Stimulated activated naive CD8-positive, alpha-beta T cell treated with anti-CD3 and anti-CD28 coated beads, Interleukin-15, Interleukin-2, amounts not matched to agents 100 U/mL and 50 U/mL, for 24 hours (primary cell): ENCODE measurements around the gene PHF21A.
"Not testable (repeated sequence)": the region's sequence is repeated elsewhere in the genome, so short reads cannot be mapped to it uniquely, and the experiment has no call there.

Experiments
- ATAC-seq: fragments of 150-1000 bp; cut with Tn5 transposase; one replicate; pipeline ENCODE4 v1.10.0; 2021
- DNase-seq: peaks from one replicate; pipeline ENCODE4 v3.0.0; 2021

PHF21A gene

DNA sequence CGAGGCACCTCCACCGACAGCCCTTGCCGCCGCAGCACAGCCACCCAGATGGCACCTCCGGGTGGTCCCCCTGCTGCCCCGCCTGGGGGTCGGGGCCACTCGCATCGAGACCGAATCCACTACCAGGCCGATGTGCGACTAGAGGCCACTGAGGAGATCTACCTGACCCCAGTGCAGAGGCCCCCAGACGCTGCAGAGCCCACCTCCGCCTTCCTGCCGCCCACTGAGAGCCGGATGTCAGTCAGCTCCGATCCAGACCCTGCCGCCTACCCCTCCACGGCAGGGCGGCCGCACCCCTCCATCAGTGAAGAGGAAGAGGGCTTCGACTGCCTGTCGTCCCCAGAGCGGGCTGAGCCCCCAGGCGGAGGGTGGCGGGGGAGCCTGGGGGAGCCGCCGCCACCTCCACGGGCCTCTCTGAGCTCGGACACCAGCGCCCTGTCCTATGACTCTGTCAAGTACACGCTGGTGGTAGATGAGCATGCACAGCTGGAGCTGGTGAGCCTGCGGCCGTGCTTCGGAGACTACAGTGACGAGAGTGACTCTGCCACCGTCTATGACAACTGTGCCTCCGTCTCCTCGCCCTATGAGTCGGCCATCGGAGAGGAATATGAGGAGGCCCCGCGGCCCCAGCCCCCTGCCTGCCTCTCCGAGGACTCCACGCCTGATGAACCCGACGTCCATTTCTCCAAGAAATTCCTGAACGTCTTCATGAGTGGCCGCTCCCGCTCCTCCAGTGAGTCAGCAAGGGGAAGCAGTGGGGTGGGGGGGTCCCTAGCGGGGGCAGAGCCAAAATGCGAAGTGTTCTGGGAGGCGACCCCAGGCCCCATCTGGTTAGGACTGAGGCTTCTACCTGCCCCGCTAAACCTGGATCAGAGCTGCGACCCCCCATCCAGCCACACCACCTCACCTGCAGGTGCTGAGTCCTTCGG is 218.5 kb downstream of the PHF21A start:
- DNase-seq (no peak), ATAC-seq (no peak)

DNA sequence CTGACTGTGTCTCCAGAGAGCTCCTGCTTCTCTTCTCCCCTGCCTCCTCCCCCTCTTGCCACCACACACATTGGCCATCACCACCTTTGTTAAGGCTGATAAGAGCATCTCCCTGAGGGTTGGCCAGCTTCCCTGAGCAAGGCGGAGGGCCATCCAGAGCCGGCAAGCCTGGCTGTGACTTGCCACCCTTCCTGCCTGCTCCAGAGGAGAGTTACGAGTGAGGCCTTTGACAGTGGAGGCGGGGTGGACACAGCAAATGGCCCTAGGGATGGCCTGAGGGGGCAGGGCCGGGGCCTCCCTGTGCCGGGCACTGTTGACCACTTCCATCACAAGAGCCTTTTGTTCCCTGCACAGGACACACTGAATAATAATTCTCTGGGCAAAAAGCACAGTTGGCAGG is 219.6 kb downstream of the PHF21A start:
- no peak for DNase-seq
- no peak for ATAC-seq

DNA sequence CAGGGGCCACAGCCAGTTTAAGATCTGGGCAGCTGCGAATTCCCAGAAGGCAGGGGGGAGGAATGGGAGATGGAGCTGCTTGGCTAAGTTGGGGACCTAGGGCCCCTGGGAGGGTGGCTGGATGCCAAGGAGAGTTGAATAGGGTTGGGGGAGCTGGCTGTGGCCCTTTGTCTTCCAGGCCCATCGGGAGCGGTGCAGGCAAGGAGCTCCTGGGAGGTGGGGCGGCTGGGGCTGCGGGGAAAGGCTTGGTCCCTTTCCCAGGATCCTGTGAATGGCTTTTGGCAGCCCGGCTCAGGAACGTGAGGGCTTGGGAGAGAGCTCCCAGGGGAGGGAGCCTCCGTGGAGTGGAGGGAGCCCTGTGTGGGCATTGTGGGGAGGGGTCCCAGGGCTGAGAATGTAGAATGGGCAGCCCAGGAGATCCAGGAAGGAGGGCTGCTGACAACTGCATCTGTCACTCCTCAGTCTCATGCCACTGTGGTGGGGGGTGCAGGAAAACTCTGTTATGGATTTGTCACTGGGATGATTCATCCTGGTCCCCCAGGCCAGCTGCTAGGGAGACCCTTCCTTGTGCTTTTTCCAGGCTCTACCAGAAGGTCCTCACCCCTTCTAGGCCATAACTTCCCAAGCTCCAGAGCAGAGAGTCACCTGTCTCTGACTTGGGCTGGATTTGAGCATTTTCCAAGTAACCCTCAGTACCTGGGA is 220.2 kb downstream of the PHF21A start:
- ATAC-seq = no peak
- DNase-seq = no peak

DNA sequence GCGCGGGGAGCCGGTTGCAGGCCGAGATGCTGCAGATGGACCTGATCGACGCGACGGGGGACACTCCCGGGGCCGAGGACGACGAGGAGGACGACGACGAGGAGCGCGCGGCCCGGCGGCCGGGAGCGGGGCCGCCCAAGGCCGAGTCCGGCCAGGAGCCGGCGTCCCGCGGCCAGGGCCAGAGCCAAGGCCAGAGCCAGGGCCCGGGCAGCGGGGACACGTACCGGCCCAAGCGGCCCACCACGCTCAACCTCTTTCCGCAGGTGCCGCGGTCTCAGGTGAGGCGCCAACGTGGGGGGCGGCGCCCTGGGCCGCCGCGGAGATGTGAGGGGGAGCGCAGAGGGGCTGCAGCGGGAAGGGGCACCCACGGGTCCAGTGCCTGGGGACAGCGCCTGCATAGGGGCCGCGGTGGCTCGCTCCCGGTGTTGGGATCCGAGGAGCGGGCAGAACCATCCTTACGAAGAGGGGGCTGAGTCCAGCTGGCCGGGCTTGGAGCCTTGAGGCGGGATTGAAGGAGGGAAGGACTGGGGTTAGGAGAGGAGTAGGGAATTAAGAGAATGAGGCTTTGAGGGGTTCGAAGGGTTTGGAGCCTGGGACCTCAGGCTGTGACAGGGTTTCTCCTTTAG is 221.0 kb downstream of the PHF21A start:
- not testable (repeated sequence) for DNase-seq, ATAC-seq

DNA sequence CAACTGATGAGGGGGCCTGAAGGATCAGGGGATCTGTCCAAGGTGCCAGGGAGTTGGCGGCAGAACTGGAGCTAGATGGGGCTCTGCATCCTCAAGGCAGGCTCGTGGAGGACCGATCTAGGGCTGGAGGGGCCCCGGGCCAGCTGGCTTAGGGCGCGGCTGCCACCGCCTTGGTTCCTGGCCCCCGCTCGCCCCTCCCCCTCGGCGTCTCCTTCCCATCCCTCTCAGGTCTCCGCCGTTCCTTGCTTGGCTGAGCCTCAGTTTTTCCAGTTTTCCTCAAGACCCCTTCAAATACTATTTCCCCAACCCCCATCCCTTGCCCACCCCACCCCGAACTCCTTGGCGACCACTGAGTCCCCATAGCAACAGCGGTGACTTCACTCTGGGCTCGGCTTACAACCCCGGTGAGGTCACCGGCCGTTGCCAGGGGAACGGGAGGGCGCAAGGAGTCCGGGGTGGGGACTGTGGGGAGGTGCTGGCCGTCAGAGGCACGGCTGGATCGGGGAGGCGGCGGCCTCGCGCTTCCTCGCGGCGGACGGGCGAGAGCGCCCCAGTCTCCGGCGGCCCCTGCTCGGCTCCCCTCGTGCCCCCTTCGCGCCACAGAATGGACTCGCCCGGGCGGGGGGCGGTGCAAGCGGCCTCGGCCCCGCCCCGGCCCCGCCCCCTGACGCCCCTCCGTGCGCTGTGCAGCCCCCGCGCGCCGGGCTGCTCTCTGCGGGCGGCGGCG is 221.6 kb downstream of the PHF21A start:
- ATAC-seq (peak; percentile 78), DNase-seq (peak; percentile 81)

DNA sequence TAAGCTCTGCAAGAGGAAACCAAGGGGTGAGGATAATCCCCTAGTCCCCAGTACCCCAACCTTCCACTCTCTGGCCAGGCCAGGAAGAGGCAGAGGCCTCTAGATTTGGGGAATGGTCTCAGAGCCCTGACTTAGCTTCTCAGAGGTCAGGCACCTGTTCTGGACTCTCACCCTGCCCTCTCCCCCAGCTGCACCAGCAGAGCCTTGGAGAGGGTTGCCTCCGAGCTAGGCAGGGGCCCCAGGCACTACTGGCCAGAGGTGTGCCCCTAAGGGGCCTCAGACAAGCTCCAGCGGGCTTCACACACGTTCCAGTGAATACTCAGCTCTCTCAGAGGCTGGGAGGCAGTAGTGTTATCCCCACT is 222.2 kb downstream of the PHF21A start:
- no peak for DNase-seq
- ATAC-seq = no peak

DNA sequence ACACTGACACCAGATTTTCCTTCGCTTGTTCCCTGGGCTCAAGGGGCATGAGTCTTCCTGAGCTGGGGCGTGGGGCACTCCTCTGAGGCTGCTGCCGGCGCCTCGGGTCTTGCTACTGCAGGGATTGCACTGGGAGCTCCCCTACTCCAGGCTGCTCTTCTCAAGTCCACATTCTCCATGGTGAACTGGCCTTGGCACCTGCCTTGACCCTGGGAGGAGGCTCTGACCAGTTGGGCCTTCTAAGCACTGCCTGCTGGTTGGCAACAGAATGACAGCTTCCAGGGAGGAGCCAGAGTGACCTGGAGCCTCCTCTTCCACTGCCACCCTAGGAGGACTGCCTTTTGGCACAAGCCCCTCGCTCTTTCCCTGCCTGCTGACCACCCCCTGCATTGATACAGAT is 223.7 kb downstream of the PHF21A start:
- ATAC-seq (no peak), DNase-seq (no peak)

DNA sequence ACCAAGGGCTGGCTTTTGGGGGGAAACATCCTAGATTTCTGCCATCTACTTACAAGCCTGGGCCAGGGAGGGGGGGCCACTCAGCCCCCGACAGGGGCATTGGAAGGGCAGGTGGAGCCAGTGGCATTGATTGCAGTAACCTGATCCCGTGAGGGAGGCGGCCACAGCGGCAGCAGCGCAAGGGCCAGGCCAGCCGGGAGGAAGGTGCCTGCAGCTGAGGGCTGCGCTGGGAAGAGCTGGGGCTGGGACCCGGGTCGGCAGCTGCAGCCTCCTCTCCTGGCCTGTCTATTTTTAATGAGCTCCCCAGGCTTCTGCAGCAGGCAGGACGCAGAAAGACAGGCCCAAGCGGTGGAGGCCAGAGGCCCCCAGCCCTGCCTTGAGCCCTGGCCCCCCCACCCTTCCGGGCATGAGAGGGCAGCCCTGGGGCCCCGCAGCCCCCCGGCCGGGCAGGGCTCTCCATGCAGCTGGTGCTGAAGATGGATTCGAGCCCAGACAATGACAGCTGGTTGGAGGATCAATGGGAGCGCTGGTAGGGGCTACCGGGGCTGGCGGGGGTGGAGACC is 224.8 kb downstream of the PHF21A start:
- no peak for DNase-seq
- ATAC-seq = no peak

DNA sequence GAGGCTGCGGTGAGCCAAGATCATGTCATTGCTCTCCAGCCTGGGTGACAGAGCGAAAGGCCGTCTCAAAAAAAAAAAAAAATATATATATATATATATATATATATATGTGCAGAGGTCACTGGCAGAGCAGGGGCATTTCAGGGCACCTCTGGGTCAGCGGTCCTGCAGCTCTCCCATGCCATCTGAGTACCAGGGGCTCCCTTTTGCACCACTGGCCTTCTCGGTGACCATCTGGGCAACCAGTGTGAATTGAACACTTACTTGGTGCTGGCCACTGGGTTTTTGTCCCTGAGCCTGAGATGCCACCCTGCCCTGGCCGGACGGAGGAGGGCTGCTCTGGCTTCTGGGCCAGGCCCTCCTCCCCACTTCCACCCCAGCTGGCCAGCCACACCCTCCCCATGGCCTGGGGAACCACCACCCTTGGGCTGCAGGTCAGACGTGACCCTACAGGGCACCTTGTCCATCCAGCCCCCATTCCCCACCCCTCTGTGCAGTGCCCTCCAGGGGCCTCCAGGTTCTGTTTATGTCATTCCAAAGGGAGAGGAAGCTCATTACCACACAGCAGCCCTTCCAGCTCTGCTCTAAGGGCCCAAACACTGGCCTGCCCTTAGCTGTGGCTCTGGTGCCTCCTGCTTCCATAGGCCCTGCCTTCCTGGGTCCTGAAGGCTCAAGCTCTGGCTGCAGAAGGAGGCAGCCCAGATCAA is 225.5 kb downstream of the PHF21A start:
- ATAC-seq (no peak), DNase-seq (no peak)

DNA sequence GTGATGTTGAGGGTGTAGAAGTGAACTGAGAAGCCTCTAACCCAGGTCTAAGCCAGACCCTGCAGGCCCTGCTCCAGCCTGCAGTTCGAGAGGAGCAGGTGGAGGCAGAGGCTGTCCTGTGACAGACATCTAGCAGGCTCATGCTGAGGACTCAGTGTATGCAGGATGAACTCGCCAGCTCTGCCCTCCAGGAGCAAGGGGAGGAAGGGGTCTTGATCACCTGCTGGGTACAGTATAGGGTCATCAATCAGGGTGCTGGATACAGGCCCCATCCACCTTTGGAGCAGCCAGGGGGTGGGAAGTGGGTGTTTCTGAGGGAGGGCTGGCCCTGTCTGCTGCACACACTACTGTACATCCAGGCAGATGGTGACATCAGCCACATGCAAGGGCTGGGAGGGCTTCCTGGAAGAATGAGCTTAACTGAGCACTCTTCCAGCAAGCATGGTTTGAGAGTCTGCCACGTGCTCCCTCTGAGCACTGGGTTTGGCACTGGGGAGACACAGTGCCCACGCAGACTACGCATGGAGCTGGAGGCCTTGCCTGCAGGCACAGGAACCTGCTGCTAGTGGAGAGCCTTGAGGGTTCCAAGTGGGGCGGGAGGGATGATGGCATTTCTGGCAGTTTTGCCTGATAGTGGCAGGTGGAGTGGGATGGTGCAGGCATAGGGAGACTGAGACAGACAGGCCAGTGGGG is 226.6 kb downstream of the PHF21A start:
- ATAC-seq (no peak), DNase-seq (no peak)

DNA sequence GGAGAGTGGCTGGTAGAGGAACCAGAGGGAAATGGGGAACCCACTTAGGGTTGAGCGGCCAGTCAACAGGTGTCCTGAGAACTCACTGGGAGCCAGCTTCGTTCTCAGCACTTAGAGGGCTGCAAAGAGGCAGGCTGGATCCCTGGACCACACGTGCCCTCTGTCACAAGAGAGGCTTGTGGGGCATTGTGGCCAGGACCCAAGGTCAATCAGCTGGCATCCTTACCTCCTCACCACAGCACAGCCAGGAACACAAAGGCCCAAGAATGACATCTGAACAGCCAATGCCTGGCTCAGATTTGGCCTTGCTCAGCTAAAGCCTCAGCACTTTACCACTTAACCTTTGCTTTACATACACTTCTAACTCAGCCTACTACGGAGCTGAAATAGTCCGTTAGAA is 228.4 kb downstream of the PHF21A start:
- DNase-seq (no peak), ATAC-seq (no peak)

DNA sequence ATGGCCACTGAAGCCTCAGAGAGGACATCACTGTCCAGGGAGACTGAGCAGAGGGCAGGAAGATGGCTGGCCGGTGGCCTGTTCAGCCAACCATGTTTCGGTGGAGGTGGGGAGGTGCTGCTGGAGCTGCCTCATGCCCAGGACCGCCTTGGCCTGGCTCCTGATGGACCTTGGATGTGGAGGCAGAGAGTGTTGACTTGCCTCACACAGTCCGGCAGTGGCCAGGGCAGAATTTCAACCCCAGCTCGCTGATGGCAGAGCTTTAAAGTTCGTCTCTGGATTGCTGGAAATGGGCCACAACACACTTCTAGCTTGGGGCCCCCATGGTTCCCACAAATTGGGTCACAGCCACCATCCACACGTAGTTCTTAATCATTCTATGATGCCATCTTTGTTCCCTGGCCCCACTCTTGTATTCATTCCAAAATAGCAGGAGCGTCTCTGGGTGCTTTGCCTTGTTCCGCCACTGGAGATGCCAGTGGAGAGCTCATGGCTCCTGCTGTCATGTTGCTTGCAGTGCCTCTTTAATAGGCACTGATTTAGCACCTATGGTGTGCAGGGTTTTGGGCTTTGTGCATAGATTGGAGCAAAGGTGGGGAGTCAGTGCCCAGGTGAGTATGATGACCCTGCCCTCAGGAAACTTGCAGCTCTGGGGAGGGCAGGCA is 230.2 kb downstream of the PHF21A start:
- no peak for DNase-seq
- no peak for ATAC-seq

DNA sequence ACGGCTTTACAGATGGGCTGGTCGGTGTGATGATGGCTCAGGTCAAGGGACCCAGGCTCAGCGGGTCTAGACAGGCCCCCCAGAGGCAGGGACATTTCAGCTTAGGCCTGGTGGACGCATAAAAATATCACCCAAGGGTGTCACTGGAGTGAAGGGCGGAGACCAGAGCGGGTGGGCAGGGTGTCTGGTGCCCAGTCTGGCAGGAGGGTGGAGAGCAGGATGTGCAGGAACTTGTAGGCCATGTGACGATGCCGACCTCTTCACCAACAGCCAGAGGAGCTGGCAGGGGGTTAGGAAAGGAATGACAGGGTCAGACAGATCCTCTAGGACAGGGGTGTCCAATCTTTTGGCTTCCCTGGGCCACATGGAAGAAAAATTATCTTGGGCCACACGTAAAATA is 231.3 kb downstream of the PHF21A start:
- ATAC-seq (no peak), DNase-seq (no peak)

DNA sequence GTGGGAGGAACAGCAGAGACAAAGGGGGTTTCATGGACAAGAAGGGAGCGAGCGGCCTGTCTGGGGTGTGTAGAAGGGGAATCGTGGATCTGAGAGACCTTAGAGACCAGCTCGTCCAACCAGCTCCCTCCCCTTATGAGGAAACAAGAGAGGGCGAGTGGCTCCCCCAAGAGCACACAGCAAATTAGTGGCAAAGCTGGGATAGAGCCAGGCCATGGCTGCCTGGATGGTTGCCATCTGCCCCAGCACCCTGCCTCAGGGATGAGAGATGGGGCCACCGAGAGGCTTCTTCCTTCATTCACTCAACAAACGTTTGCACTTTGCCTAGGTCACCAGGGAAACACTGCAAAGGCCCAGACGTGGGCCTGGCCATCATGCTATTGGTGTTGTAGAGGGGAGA is 231.7 kb downstream of the PHF21A start:
- DNase-seq (no peak), ATAC-seq (no peak)

DNA sequence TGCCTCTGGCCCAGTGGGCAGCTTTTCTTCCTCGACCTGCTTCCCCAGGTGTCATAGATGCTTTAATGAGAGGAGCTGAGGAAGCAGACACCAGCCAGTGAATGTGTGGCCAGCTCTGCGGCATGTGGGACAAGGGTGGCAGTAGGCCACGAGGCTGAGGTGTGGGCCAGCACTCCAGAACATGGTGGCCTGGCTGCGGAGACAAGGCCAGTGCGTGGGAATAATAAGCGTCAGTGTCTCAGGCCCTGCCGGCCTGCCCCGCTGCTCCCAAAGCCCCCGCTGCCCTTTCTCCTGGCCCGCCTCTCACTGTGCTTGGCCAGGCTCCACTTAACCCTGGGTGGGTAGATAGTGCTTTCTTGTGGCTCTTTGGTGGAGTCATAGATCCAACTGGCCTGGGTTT is 233.7 kb downstream of the PHF21A start:
- DNase-seq (no peak), ATAC-seq (no peak)

DNA sequence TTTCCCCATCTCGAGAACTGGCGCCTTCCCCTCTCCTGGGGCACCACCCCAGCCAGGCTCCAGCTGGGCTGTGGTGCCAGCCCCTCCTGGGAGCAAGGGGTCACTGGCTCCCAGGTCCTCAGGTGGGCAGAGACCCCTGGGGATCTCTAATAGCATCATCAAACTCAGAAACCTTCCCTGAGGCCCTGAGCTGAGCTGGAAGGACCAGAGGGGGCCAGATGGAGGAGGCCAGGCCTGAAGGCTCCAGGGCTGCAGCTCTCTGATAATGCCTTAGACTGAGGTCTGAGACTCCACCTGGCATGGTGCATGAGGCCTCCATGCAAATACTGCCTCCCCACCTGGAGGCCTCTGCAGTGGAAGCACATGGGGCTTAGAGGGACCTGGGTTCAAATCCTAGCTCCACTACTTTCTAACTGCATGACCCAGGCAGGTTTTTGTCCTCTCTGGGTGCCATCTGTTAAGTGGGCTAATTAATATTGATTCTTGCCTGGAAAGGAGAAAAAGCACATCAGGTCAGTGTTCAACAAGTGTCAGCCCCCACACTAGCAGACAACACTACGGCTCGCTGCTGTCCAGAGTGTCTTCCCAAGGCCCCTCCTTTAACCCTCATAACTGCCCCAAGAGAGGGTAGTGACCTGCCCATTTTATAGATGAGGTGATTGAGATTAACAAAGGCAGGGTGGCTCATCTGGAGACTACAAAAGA is 234.3 kb downstream of the PHF21A start:
- DNase-seq = no peak
- ATAC-seq = no peak

DNA sequence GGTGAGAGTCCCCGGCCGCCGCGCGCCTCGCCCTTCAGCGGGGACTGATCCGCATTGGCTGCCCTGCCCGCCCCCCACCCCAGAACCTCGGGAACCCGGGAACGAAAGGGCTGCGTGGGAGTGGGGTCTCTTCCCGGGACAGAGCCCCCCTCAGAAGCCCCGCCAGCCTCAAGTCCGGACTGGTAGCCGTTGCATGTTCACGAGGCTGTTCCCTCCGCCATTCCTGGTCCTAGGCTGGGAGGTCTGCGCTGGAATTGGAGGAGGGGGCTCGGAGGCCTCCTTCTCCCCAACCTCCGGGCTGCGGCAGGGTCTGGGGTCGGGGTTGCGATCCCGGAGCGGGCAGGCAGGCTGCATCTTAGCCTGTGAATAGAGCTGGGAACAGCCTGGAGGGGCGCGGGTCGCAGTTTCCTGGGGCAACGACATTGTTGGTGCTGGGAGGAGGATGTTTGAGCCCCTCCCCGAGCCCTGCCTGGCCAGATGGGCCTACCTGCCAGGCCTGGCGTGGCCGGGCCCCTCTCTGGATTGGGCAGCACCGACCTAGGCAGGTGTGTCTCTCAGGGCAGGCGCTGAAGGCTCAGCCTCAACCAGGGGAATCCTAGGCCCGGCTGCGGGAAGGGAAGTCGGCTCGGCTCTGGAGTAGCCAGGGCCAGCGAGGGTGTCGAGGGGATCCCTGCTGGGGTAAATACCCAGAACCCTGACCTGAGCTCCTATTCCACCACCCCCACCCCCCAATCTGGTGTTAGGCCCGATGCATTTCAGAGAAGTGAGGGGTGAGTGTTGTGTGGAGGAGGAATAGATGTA is 235.1 kb downstream of the PHF21A start:
- ATAC-seq = no peak
- DNase-seq = no peak

DNA sequence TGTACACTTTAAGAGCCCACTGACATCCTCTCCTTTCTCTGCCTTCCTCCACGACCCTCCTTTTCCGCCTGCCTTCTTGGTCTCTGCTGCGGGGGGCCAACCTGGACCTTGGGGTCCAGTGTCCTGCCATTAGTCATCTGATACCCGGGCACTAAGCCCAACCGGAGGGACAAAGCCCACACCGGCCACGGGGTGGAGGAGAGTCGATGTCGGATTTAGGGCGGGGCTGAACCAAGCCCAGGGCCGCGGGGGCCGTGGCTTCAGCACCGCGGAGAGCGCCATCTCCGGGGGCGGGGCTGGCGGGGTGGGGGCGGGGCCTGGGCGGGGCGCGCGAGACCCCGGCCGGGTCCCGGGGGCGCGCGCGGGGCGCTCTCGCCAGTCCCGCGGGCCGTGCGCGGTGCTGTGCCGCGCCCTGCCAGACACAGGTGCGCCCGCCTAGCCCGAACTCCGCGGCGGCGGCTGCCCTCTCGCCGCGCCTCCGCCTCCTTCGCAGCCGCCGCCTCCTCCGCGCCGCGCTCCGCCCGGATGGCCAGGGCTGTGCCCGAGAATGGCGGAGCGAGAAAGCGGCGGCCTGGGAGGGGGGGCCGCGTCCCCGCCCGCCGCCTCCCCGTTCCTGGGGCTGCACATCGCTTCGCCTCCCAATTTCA is 235.9 kb downstream of the PHF21A start, which contains the start of gene MAPK8IP1:
Gene MAPK8IP1, plus strand, starts transcription at position 378 of the 647 bp plus-strand sequence. Its CDS starts 170 bp downstream, at position 548.
- ATAC-seq (peak; percentile 71), DNase-seq (peak; percentile 65)
